ENCODE results near the gene CLIC3. TPM values are rescaled to one million over a fixed set of nuclear protein-coding genes. Genes with fewer than 3 reads are reported as not detected.

CLIC3 gene
- total RNA-seq, 1 donor from 2014 or later: not detected

DNA sequence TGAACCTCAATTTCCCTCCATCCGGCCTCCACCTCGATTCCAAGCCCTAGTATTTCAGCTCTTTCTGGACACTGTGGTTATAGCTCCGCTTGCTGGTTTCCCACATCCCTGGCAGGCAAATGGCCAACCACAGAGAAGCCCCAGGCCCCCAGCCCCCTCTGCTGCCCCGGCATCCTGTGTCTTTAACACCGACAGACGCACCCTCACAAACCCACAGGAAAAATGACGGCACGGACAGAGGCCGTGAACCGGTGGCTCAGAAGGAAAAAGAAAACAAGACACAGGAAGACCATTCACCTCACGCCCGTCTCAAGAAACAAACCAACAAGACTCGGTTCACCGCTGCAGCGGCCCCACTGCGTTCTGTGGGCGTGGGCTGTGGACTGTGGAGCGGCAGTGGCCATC, 1.5 kb upstream of the CLIC3 start:
- no peak for ATAC-seq (ENCODE audit: low read depth)
- H3K27ac Mint-ChIP-seq: peak overlapping the region; percentile 68
- ChIA-PET POLR2A (interaction anchor here (0.6 kb wide), 1 partner anchor 261 kb away, joined by 4 read pairs; no protein-coding TSS in a partner anchor), CTCF (interaction anchor here (2.9 kb wide), 1 partner anchor 37 kb away, joined by 8 read pairs; no protein-coding TSS in a partner anchor)
- DNase-seq: no peak
- intact Hi-C loops (cut with micrococcal nuclease): no loop called here
- peaks cover 7% of the 10 kb centered on the region for H3K36me3 Mint-ChIP-seq (ENCODE audit: low read depth)
- no peaks in the 10 kb centered on the region for H3K9me3 Mint-ChIP-seq
- H3K27me3 Mint-ChIP-seq: no peaks in the 10 kb centered on the region
- H3K4me1 Mint-ChIP-seq: peaks cover 68% of the 10 kb centered on the region
- TF ChIP-seq, protein P1, sequence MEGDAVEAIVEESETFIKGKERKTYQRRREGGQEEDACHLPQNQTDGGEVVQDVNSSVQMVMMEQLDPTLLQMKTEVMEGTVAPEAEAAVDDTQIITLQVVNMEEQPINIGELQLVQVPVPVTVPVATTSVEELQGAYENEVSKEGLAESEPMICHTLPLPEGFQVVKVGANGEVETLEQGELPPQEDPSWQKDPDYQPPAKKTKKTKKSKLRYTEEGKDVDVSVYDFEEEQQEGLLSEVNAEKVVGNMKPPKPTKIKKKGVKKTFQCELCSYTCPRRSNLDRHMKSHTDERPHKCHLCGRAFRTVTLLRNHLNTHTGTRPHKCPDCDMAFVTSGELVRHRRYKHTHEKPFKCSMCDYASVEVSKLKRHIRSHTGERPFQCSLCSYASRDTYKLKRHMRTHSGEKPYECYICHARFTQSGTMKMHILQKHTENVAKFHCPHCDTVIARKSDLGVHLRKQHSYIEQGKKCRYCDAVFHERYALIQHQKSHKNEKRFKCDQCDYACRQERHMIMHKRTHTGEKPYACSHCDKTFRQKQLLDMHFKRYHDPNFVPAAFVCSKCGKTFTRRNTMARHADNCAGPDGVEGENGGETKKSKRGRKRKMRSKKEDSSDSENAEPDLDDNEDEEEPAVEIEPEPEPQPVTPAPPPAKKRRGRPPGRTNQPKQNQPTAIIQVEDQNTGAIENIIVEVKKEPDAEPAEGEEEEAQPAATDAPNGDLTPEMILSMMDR (IDR thresholded peaks at IDR 0.05): no peak
- H3K4me3 Mint-ChIP-seq: peak overlapping the region; percentile 53

DNA sequence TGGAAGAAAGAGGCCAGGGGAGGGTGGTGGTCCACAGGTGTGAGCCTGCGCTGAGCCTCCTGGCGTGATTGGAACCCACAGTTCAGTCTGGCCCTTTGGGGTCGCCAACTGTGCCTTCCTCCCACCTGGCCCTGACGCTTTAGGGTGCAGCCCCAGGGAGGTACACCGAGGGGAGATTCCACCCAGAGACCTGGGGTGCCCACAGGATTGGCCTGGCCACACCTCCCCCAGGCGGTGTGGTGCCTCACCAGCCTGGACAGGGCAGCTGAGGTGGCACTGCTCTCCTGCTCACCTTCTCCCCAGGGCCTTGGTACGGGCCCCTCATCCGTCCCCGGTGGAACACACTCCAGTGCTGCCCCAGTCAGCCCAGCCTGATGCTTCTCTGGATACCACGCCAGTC, 1.0 kb upstream of the CLIC3 start:
- no peak for ATAC-seq (ENCODE audit: low read depth)
- H3K36me3 Mint-ChIP-seq (ENCODE audit: low read depth): peaks cover 7% of the 10 kb centered on the region
- ChIA-PET POLR2A (interaction anchor here (1.6 kb wide), 1 partner anchor 50 kb away, joined by 3 read pairs; no protein-coding TSS in a partner anchor), CTCF (interaction anchor here (2.7 to 2.9 kb wide), 2 partner anchors 32 to 38 kb away, joined by 8 to 11 read pairs; no protein-coding TSS in a partner anchor)
- no peak for DNase-seq
- peak overlapping the region; percentile 53 for H3K4me3 Mint-ChIP-seq
- intact Hi-C loops (cut with micrococcal nuclease): no loop called here
- TF ChIP-seq, protein P1 (IDR thresholded peaks at IDR 0.05): no peak
- no peaks in the 10 kb centered on the region for H3K9me3 Mint-ChIP-seq
- H3K27me3 Mint-ChIP-seq: no peaks in the 10 kb centered on the region
- H3K27ac Mint-ChIP-seq: peak overlapping the region; percentile 68
- peaks cover 72% of the 10 kb centered on the region for H3K4me1 Mint-ChIP-seq

- H3K4me1 Mint-ChIP-seq: peaks cover 68% of the 10 kb centered on the region
- CTCF ChIA-PET: interaction anchor here (1.0 to 2.9 kb wide), 3 partner anchors 33 to 48 kb away, joined by 3 to 11 read pairs (median 8); no protein-coding TSS in a partner anchor
- peak overlapping the region; percentile 15 for H3K4me3 Mint-ChIP-seq
- peaks cover 7% of the 10 kb centered on the region for H3K36me3 Mint-ChIP-seq (ENCODE audit: low read depth)
- H3K27ac Mint-ChIP-seq: peak overlapping the region; percentile 18
- DNase-seq (no peak), ATAC-seq (ENCODE audit: low read depth) (no peak)
- no peaks in the 10 kb centered on the region for H3K9me3 Mint-ChIP-seq
- no peaks in the 10 kb centered on the region for H3K27me3 Mint-ChIP-seq
- TF ChIP-seq, protein P1 (IDR thresholded peaks at IDR 0.05): no peak
- POLR2A ChIA-PET: interaction anchor here (0.5 to 2.0 kb wide), 8 partner anchors 10 to 268 kb away, joined by 3 to 7 read pairs (median 3); partner anchors contain the start of genes ABCA2 and EDF1
- intact Hi-C loops (cut with micrococcal nuclease): no loop called here
These were observed 526 bp downstream of the CLIC3 start for GRCh38 chr9:136995772-136996311.

GRCh38 chr9:136995362-136995761, 1.0 kb downstream of the CLIC3 start:
- H3K4me1 Mint-ChIP-seq: peaks cover 63% of the 10 kb centered on the region
- H3K4me3 Mint-ChIP-seq: no peak overlapping the region
- no peak overlapping the region for H3K27ac Mint-ChIP-seq
- CTCF ChIA-PET: interaction anchor here (1.0 to 2.9 kb wide), 3 partner anchors 34 to 48 kb away, joined by 3 to 11 read pairs (median 8); no protein-coding TSS in a partner anchor
- TF ChIP-seq, protein P1 (IDR thresholded peaks at IDR 0.05): no peak
- H3K27me3 Mint-ChIP-seq: no peaks in the 10 kb centered on the region
- POLR2A ChIA-PET: interaction anchor here (1.0 to 2.0 kb wide), 5 partner anchors 9 to 267 kb away, joined by 3 to 7 read pairs (median 3); partner anchors contain the start of genes ABCA2 and EDF1
- no peak for ATAC-seq (ENCODE audit: low read depth)
- H3K36me3 Mint-ChIP-seq (ENCODE audit: low read depth): peaks cover 7% of the 10 kb centered on the region
- no peak for DNase-seq
- H3K9me3 Mint-ChIP-seq: no peaks in the 10 kb centered on the region
- intact Hi-C loops (cut with micrococcal nuclease): no loop called here

DNA sequence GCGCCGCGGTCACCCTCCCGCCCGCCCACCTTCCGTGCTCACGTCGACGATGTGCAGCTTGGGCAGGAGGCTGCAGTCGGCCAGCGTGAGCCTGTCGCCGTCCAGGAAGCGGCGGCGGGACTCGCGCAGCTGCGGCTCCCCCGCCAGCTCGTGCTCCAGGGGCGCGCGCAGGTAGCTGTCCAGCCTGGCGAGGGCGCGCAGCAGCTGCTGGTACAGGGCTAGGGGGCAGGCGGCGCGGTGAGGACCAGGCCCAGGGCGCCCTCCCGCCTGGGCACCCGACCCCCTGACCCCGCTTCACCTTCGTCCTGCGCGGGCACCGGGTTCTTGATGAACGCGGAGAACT, 1.5 kb downstream of the CLIC3 start:
- DNase-seq (no peak), ATAC-seq (ENCODE audit: low read depth) (no peak)
- CTCF ChIA-PET: interaction anchor here (2.7 kb wide), 1 partner anchor 34 kb away, joined by 11 read pairs; no protein-coding TSS in a partner anchor
- Mint-ChIP-seq H3K27me3 (no peaks in the 10 kb centered on the region), H3K4me1 (peaks cover 58% of the 10 kb centered on the region), H3K4me3 (no peak overlapping the region), H3K27ac (no peak overlapping the region), H3K9me3 (no peaks in the 10 kb centered on the region), H3K36me3 (ENCODE audit: low read depth) (peaks cover 7% of the 10 kb centered on the region)
- intact Hi-C loops (cut with micrococcal nuclease): loop anchor here (5.0 kb wide), 2 partner anchors 188 to 1033 kb away; partner anchors contain the start of genes RABL6 and UBAC1
- POLR2A ChIA-PET: interaction anchor here (2.0 kb wide), 1 partner anchor 267 kb away, joined by 7 read pairs; no protein-coding TSS in a partner anchor
- TF ChIP-seq, protein P1 (IDR thresholded peaks at IDR 0.05): no peak

Measured in activated B cell treated with CpG ODN at 0.5 μM for 24 hours (primary cell).